HG02588 (cell line): Measurements from ENCODE around the gene PACS2.
"Not testable (repeated sequence)": the region's sequence is repeated elsewhere in the genome, so short reads cannot be mapped to it uniquely, and the experiment has no call there.

ENCODE experiments used
- ATAC-seq: cut with Tn5 transposase; IDR thresholded peaks from one replicate; pipeline ENCODE4 v1.9.1; 2021; ENCODE audit warnings: mild to moderate bottlenecking, moderate library complexity; ENCODE audit not compliant: unreplicated experiment

Gene PACS2

GRCh38 chr14:105313381-105314286 lies 914 bp upstream of the PACS2 start:
- peak; percentile 4 for ATAC-seq

- peak; percentile 7 for ATAC-seq
Observed at GRCh38 chr14:105315211-105315721, 718 bp downstream of the PACS2 start.

GRCh38 chr14:105315941-105316576 lies 1.5 kb downstream of the PACS2 start:
- ATAC-seq = no peak

GRCh38 chr14:105316577-105316941 lies 2.0 kb downstream of the PACS2 start:
- no peak for ATAC-seq

GRCh38 chr14:105316968-105317510 lies 2.5 kb downstream of the PACS2 start:
- ATAC-seq = no peak

GRCh38 chr14:105317546-105317945 lies 3.0 kb downstream of the PACS2 start:
- no peak for ATAC-seq

GRCh38 chr14:105322791-105323556 lies 8.4 kb downstream of the PACS2 start:
- no peak for ATAC-seq

GRCh38 chr14:105323663-105324062 lies 9.1 kb downstream of the PACS2 start:
- no peak for ATAC-seq

- no peak for ATAC-seq
Observed at GRCh38 chr14:105324080-105324778, 9.7 kb downstream of the PACS2 start.

- ATAC-seq = no peak
Observed at GRCh38 chr14:105324871-105325270, 10.3 kb downstream of the PACS2 start.

GRCh38 chr14:105325303-105325702 lies 10.8 kb downstream of the PACS2 start:
- ATAC-seq = no peak

- ATAC-seq = no peak
Observed at GRCh38 chr14:105325716-105326567, 11.4 kb downstream of the PACS2 start.

- ATAC-seq = no peak
Observed at GRCh38 chr14:105326568-105326867, 12.0 kb downstream of the PACS2 start.

- no peak for ATAC-seq
Observed at GRCh38 chr14:105326891-105327694, 12.5 kb downstream of the PACS2 start.

GRCh38 chr14:105327695-105328045 lies 13.1 kb downstream of the PACS2 start:
- ATAC-seq = not testable (repeated sequence)

- no peak for ATAC-seq
Observed at GRCh38 chr14:105328070-105328677, 13.6 kb downstream of the PACS2 start.

GRCh38 chr14:105328678-105329390 lies 14.3 kb downstream of the PACS2 start:
- no peak for ATAC-seq
